Keratinocyte (primary cell): ENCODE measurements around the gene DEFB131A. TPM values are rescaled to one million over a fixed set of nuclear protein-coding genes. Genes with fewer than 3 reads are reported as not detected.
"Not testable (repeated sequence)": the region's sequence is repeated elsewhere in the genome, so short reads cannot be mapped to it uniquely, and the experiment has no call there.

Experiments
- DNase-seq: peaks from one replicate; pipeline ENCODE4 v3.0.0-alpha.2; 2011; ENCODE audit warnings: low read depth, missing footprints, low spot score
- FAIRE-seq: peaks from 2 replicates; lab custom pipeline; 2011; peaks lifted over from hg19 to GRCh38; lab: Jason Lieb, UNC
- H2AFZ ChIP-seq: 2 replicates; pipeline ENCODE4 v1.6.0; 2012; ENCODE audit warnings: low read length, control low read depth, inconsistent platforms; ENCODE audit not compliant: control insufficient read depth
- H3K27ac ChIP-seq: 2 replicates; pipeline ENCODE4 v1.5.1; 2011; ENCODE audit warnings: low read length; ENCODE audit not compliant: control insufficient read depth, insufficient read depth
- H3K27me3 ChIP-seq: 3 replicates; pipeline ENCODE4 v1.6.0; 2011; ENCODE audit warnings: low read length; ENCODE audit not compliant: control insufficient read depth, insufficient read depth; ENCODE audit errors: extremely low read depth
- H3K36me3 ChIP-seq, 2 experiments: 2 replicates in 1 of 2; 3 replicates in 1 of 2; pipeline ENCODE4 v1.5.1; 2011; ENCODE audit warnings: low read length in 2 of 2, mild to moderate bottlenecking in 1 of 2; ENCODE audit not compliant: control insufficient read depth in 2 of 2, insufficient read depth in 2 of 2; ENCODE audit errors: extremely low read depth in 1 of 2
- H3K4me1 ChIP-seq: 3 replicates; pipeline ENCODE4 v1.5.1; 2011; ENCODE audit warnings: low read length; ENCODE audit not compliant: control insufficient read depth, insufficient read depth; ENCODE audit errors: extremely low read depth
- H3K4me2 ChIP-seq: 3 replicates; pipeline ENCODE4 v1.6.0; 2011; ENCODE audit warnings: low read depth, low read length; ENCODE audit not compliant: control insufficient read depth, insufficient read depth; ENCODE audit errors: extremely low read depth
- H3K4me3 ChIP-seq, 3 experiments: fragments of 200-600 bp in 1 of 3; sonication (generic) in 1 of 3; 2 replicates in 2 of 3; 3 replicates in 1 of 3; pipeline ENCODE4 v1.5.1; 2011 to 2016; ENCODE audit warnings: low read length in 3 of 3, mild to moderate bottlenecking in 3 of 3, control low read depth in 2 of 3, inconsistent platforms in 1 of 3, low read depth in 1 of 3, mixed read lengths in 1 of 3, mixed run types in 1 of 3, moderate library complexity in 1 of 3; ENCODE audit not compliant: control insufficient read depth in 2 of 3, insufficient read depth in 2 of 3; ENCODE audit errors: extremely low read depth in 1 of 3
- H3K79me2 ChIP-seq: 2 replicates; pipeline ENCODE4 v1.6.0; 2012; ENCODE audit warnings: low read length; ENCODE audit not compliant: control insufficient read depth, insufficient read depth
- H3K9ac ChIP-seq: 3 replicates; pipeline ENCODE4 v1.6.0; 2011; ENCODE audit warnings: low read length; ENCODE audit not compliant: control insufficient read depth, insufficient read depth; ENCODE audit errors: extremely low read depth
- H3K9me1 ChIP-seq: 3 replicates; pipeline ENCODE4 v1.6.0; 2011; ENCODE audit warnings: low read length; ENCODE audit not compliant: control insufficient read depth, insufficient read depth; ENCODE audit errors: extremely low read depth
- H3K9me3 ChIP-seq: 2 replicates; pipeline ENCODE4 v1.5.1; 2012; ENCODE audit warnings: low read depth, low read length; ENCODE audit not compliant: control insufficient read depth
- H4K20me1 ChIP-seq: 3 replicates; pipeline ENCODE4 v1.6.0; 2011; ENCODE audit warnings: low read length; ENCODE audit not compliant: control insufficient read depth, insufficient read depth; ENCODE audit errors: extremely low read depth
- CTCF ChIP-seq, 3 experiments: IDR thresholded peaks in 1 of 3; conservative IDR thresholded peaks in 1 of 3; optimal IDR thresholded peaks in 1 of 3; 2 replicates in 2 of 3; 3 replicates in 1 of 3; pipeline versions ENCODE3 to v1.5.1; 2011; ENCODE audit warnings: low read length in 3 of 3, mild to moderate bottlenecking in 3 of 3, moderate library complexity in 2 of 3, control low read depth in 1 of 3, inconsistent platforms in 1 of 3; ENCODE audit not compliant: insufficient read depth in 2 of 3; ENCODE audit errors: extremely low read depth in 1 of 3
- EZH2 ChIP-seq: IDR thresholded peaks from one replicate; pipeline ENCODE4 v1.6.1; 2012; ENCODE audit warnings: inconsistent platforms, mild to moderate bottlenecking, low read length, moderate library complexity
- dilution Hi-C: fragments of 300-500 bp; cut with MboI; formaldehyde crosslinking; loops from one replicate; pipeline ENCODE4 v1.7.0; 2020; ENCODE audit warnings: low sequenced_read_pairs; ENCODE audit not compliant: extremely low pct_ligation_motif_present
- polyA plus RNA-seq, 5 experiments: library from polyadenylated mRNA; depleted of rRNA in 3 of 5; stranded (reverse) in 3 of 5; stranded (forward) in 1 of 5; unstranded in 1 of 5; fragments of >200 nt; gene quantifications; 1 replicate in 1 of 5; 2 replicates in 3 of 5; 3 replicates in 1 of 5; pipeline versions ENCODE4 v1.2.1 to v1.2.3, GENCODE V29; 2011 to 2012; ENCODE audit warnings: missing spikeins in 2 of 5, low read depth in 1 of 5, low replicate concordance in 1 of 5

DEFB131A gene
- polyA plus RNA-seq, 1 donor (not counting 4 experiments of a cell fraction or from before 2014, with no cell fraction given): not detected

- no peak overlapping the region for H3K4me2 ChIP-seq
- no peak for TF ChIP-seq EZH2
- no peak for TF ChIP-seq CTCF (optimal IDR thresholded peaks at IDR 0.05 in 1 of 3, IDR thresholded peaks at IDR 0.05 in 1 of 3, conservative IDR thresholded peaks at IDR 0.05 in 1 of 3; ENCODE audit: extremely low read depth in 1 of 3, insufficient read depth in 2 of 3, low read length in 3 of 3)
These were observed 34.4 kb upstream of the DEFB131A start for GRCh38 chr4:9409793-9410192.

GRCh38 chr4:9421884-9422455 is 22.2 kb upstream of the DEFB131A start:
- H4K20me1 ChIP-seq, DNase-seq, H3K9me3 ChIP-seq, H3K9me1 ChIP-seq, H3K36me3 ChIP-seq, FAIRE-seq, H3K27ac ChIP-seq, H2AFZ ChIP-seq, H3K4me1 ChIP-seq, H3K79me2 ChIP-seq, H3K27me3 ChIP-seq, H3K4me2 ChIP-seq, H3K9ac ChIP-seq, dilution Hi-C loops, H3K4me3 ChIP-seq: not testable (repeated sequence)

More at GRCh38 chr4:9409793-9410192, 34.4 kb upstream of the DEFB131A start:
- Histone ChIP-seq H3K79me2 (no peaks in the 10 kb centered on the region), H3K4me1 (no peaks in the 10 kb centered on the region), H3K9me1 (no peaks in the 10 kb centered on the region), H4K20me1 (no peaks in the 10 kb centered on the region), H2AFZ (no peak overlapping the region), H3K4me3 (no peak overlapping the region), H3K27ac (no peak overlapping the region), H3K9me3 (peaks cover 2% of the 10 kb centered on the region), H3K36me3 (no peaks in the 10 kb centered on the region), H3K27me3 (no peaks in the 10 kb centered on the region), H3K9ac (no peak overlapping the region)
- dilution Hi-C loops: no loop called here
- no peak for FAIRE-seq
- DNase-seq: no peak

- DNase-seq, H3K79me2 ChIP-seq, H3K36me3 ChIP-seq, FAIRE-seq, H3K4me2 ChIP-seq, H3K4me1 ChIP-seq, H2AFZ ChIP-seq, H3K27me3 ChIP-seq, H3K9me1 ChIP-seq, dilution Hi-C loops, H3K9ac ChIP-seq, H4K20me1 ChIP-seq, H3K4me3 ChIP-seq, H3K27ac ChIP-seq, H3K9me3 ChIP-seq: not testable (repeated sequence)
These were observed 18.3 kb upstream of the DEFB131A start for GRCh38 chr4:9425916-9426315.

GRCh38 chr4:9430061-9430460 is 14.2 kb upstream of the DEFB131A start:
- H3K9me3 ChIP-seq, H3K4me1 ChIP-seq, H3K9ac ChIP-seq, H3K27me3 ChIP-seq, DNase-seq, dilution Hi-C loops, H3K79me2 ChIP-seq, H3K27ac ChIP-seq, H2AFZ ChIP-seq, H3K4me2 ChIP-seq, H3K36me3 ChIP-seq, H3K4me3 ChIP-seq, H4K20me1 ChIP-seq, H3K9me1 ChIP-seq: not testable (repeated sequence)
- peak; percentile 52 for FAIRE-seq
